ENCODE results near the gene CATSPERB. TPM values are rescaled to one million over a fixed set of nuclear protein-coding genes. Genes with fewer than 3 reads are reported as not detected.

The CATSPERB gene
- total and polyA plus RNA-seq, 2 of the 8 experiments (the other 6 are each of a cell fraction or from before 2014, with no cell fraction given): 0.11 to 0.30 TPM

GRCh38 chr14:91754185-91754584 lies 22.3 kb upstream of the CATSPERB start:
- Histone ChIP-seq H3K14ac (ENCODE audit: insufficient read length) (no peak overlapping the region), H3K79me1 (ENCODE audit: low read depth, low read length) (no peaks in the 10 kb centered on the region), H2AFZ (ENCODE audit: low read length) (no peak overlapping the region), H3K4me2 (ENCODE audit: insufficient read depth in 1 of 2, low read depth in 2 of 2, low read length in 2 of 2) (no peak overlapping the region), H2BK20ac (ENCODE audit: low read length) (no peak overlapping the region), H3K27ac (ENCODE audit: low read depth, low read length) (no peak overlapping the region), H3K4ac (replicated peaks; ENCODE audit: insufficient read length, low read depth, low read length) (no peak overlapping the region), H4K8ac (ENCODE audit: extremely low read depth, insufficient read depth, low read length) (no peak overlapping the region), H2BK12ac (ENCODE audit: low read depth, low read length) (no peak overlapping the region), H3K18ac (ENCODE audit: extremely low read depth, low read length) (no peak overlapping the region), H3K23me2 (ENCODE audit: low read depth, low read length) (no peaks in the 10 kb centered on the region; the same call in 1 of the 2 replicates), H2BK15ac (ENCODE audit: low read length) (no peak overlapping the region), H4K91ac (replicated peaks; ENCODE audit: insufficient read length, low read length) (no peak overlapping the region), H3K27me3 (replicated peaks in 1 of 4; ENCODE audit: control insufficient read depth in 3 of 4, extremely low read depth in 1 of 4, insufficient read depth in 3 of 4, low read length in 3 of 4) (no peaks in the 10 kb centered on the region), H2AK5ac (ENCODE audit: low read depth, low read length) (no peak overlapping the region), H3K4me1 (replicated peaks in 1 of 4; ENCODE audit: control insufficient read depth in 3 of 4, insufficient read depth in 4 of 4, low read length in 3 of 4) (no peaks in the 10 kb centered on the region; a peak in 1 of 7 replicates), H4K5ac (ENCODE audit: insufficient read length, low read depth, low read length) (no peak overlapping the region), H3K79me2 (ENCODE audit: control insufficient read depth in 1 of 2, insufficient read depth in 2 of 2, low read length in 2 of 2) (no peaks in the 10 kb centered on the region), H2BK5ac (ENCODE audit: low read depth, low read length) (no peak overlapping the region), H3K9ac (replicated peaks in 1 of 4; ENCODE audit: extremely low read depth in 1 of 4, low read depth in 3 of 4, low read length in 3 of 4) (no peak overlapping the region), H3K36me3 (ENCODE audit: control insufficient read depth in 2 of 4, insufficient read depth in 4 of 4, low read length in 3 of 4) (no peaks in the 10 kb centered on the region), H3K4me3 (ENCODE audit: extremely low read depth in 1 of 4, insufficient read depth in 2 of 4, low read depth in 3 of 4, low read length in 4 of 4) (no peak overlapping the region), H3K9me3 (ENCODE audit: insufficient read depth in 2 of 2, low read depth in 1 of 2, low read length in 1 of 2) (no peaks in the 10 kb centered on the region), H4K20me1 (replicated peaks in 1 of 2; ENCODE audit: control insufficient read depth in 1 of 2, insufficient read depth in 2 of 2, low read length in 2 of 2) (no peaks in the 10 kb centered on the region), H3K23ac (ENCODE audit: insufficient read length) (no peak overlapping the region), H3K56ac (replicated peaks; ENCODE audit: insufficient read length, low read depth, low read length) (no peak overlapping the region), H2BK120ac (replicated peaks; ENCODE audit: low read depth, low read length) (no peak overlapping the region)
- WGBS, 2 experiments (ENCODE audit: extremely low coverage in 1 of 2, insufficient coverage in 1 of 2, insufficient read length in 1 of 2, insufficient replicate concordance in 2 of 2, low coverage in 1 of 2, low lambda C conversion rate in 2 of 2, missing lambda C conversion rate in 1 of 2): 83% methylated on average over 1 of the region's 1 CpG; no CpG with 5 or more reads in 1 of the 2 experiments
- no peak for TF ChIP-seq KDM4A (IDR thresholded peaks at IDR 0.05; ENCODE audit: low read depth, low read length, severe bottlenecking)
- no peak for TF ChIP-seq KDM5A (IDR thresholded peaks at IDR 0.05; ENCODE audit: low read length)
- TF ChIP-seq CHD2 (IDR thresholded peaks at IDR 0.05; ENCODE audit: low read length): no peak
- TF ChIP-seq JUND (IDR thresholded peaks at IDR 0.05; ENCODE audit: low read length): no peak
- no peak for TF ChIP-seq YY1 (IDR thresholded peaks at IDR 0.05; ENCODE audit: low read depth, low read length)
- TF ChIP-seq RBBP5 (IDR thresholded peaks at IDR 0.05; ENCODE audit: borderline replicate concordance, low read depth, low read length): no peak
- TF ChIP-seq HDAC6 (IDR thresholded peaks at IDR 0.05; ENCODE audit: low read depth, low read length): no peak
- TF ChIP-seq HDAC2 (IDR thresholded peaks at IDR 0.05; ENCODE audit: borderline replicate concordance in 1 of 2, low read depth in 2 of 2, low read length in 2 of 2): no peak
- no peak for TF ChIP-seq EP300 (IDR thresholded peaks at IDR 0.05; ENCODE audit: borderline replicate concordance in 1 of 2, low read depth in 2 of 2, low read length in 2 of 2)
- no peak for TF ChIP-seq NANOG (IDR thresholded peaks at IDR 0.05; ENCODE audit: insufficient read depth, low read depth, low read length, poor library complexity, severe bottlenecking)
- FAIRE-seq (no peak), DNase-seq (ENCODE audit: low read depth in 1 of 2, low spot score in 2 of 2) (no peak)
- ChIA-PET CTCF (ENCODE audit: partially characterized antibody) (no interaction called here), POLR2A (ENCODE audit: partially characterized antibody) (interaction anchor here (0.7 kb wide), 1 partner anchor 40 kb away, joined by 3 read pairs; no protein-coding TSS in a partner anchor)

Measured in H1 (cell line).